ENCODE results near the gene NEB.

- TF ChIP-seq EP300 (IDR thresholded peaks at IDR 0.05; ENCODE audit: borderline replicate concordance) (no peak), MAX (IDR thresholded peaks at IDR 0.05) (no peak), EGR1 (IDR thresholded peaks at IDR 0.05) (no peak), TCF12 (IDR thresholded peaks at IDR 0.05; ENCODE audit: low read depth) (no peak), RAD21 (IDR thresholded peaks at IDR 0.05; ENCODE audit: low read depth) (no peak), TAF1 (IDR thresholded peaks at IDR 0.05; ENCODE audit: low read depth) (no peak), USF1 (IDR thresholded peaks at IDR 0.05) (no peak), YY1 (IDR thresholded peaks at IDR 0.05; ENCODE audit: low read depth) (no peak), TEAD4 (IDR thresholded peaks at IDR 0.05) (no peak)
These were observed 42.6 kb downstream of the NEB start for GRCh38 chr2:151691631-151692030.

Measured in Ishikawa (cell line).